NCI-H1092 treated with DMSO at 0.1 percent for 48 hours (cell line): ENCODE data around the gene KLHL17.
"Not testable (repeated sequence)": the region's sequence is repeated elsewhere in the genome, so short reads cannot be mapped to it uniquely, and the experiment has no call there.

ENCODE experiments used
- DNase-seq: peaks from one replicate; lab custom pipeline; 2025; lab: John Stamatoyannopoulos, UW

The KLHL17 gene

DNA sequence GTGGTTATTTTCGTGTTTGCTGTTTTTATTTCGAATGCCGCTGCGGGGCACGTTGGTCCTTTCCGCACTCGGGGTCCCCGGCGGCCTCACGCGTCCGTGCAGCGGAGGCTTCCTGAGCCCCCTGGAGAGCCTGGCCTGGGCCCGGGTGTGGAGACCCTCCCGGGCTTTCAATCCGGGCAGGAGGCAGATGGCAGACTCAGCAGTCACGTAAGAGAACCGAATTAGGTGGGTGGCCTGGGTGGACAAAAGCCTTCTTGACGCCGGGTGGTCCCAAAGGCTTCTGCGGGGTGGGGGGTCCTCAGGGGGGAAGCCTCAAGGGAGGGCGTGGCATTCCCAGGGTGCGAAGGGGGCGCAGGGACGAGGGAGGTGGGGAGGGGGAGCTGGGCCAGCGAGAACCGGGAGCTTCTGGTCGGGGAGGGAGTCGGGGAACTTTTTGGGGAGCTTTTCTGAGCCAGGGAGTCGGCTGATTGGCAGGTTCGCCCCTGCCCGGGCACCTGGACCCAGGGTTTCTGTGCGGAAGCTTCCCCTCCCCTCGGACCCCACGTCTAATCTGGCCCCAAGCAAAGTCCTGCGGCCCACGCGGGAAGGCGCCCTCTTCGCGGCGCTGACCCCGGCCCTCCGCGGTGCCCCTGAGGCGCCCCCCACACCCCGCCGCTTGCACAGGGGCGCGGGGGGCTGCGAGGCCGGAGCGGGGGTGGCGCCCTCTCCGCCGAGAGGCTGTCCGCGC, 40.8 kb downstream of the KLHL17 start:
- no peak for DNase-seq

DNA sequence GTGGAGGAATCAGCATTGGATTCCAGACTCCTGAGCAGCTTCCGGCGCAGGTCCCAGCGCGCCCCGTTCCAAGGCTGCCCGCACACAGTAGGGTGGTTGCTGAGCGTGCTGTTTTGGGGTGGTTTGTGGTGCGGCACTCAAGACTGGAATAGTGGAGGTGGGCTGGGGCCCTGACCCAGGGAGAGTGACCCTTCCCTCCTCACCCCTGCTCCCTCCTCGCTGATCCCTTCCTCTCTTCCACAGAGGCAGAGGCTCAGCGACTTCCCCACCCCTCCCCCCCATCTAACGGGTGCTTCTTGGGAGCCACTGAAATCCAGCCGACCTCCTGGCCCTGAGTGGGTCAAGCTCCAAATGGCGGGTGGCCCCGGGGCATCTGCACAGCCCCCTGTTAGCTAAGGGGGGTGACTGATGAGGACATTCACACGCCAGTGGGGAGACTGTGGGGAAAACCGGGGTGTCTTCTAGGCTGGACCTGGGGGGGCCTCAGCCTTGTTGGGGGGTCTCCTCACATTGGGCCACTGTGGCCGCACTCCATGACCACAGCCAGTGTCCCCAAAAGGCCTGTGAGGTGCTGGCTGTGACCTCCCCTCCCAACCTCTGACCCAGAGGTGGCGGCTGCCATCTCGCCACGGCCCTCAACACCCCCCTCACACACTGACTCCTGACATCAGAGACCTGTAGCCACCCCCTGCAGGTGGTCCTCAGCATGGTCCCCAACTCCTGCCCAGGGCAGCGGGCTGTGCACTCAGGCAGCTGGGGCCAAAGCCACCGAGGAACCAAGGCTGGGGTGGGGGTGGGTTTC, 43.4 kb downstream of the KLHL17 start:
- DNase-seq: no peak

DNA sequence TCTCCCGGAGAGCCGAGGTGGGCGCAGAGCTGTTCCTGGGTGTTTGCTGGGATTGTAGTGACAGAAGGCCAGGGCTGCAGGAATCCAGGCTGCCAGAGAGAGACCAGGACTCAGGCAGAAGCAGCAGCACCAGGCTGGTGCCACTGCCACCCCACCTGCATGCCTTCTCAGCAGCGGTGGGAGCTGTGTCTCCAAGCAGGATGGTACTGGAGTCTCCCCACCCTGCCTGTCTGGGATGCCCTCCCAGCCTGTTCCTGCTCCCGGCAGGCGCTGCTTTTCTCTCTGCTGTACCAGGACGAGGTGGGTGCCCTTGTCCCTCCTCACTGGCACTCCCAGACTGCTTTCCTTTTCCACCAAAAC, 44.0 kb downstream of the KLHL17 start:
- DNase-seq: no peak

DNA sequence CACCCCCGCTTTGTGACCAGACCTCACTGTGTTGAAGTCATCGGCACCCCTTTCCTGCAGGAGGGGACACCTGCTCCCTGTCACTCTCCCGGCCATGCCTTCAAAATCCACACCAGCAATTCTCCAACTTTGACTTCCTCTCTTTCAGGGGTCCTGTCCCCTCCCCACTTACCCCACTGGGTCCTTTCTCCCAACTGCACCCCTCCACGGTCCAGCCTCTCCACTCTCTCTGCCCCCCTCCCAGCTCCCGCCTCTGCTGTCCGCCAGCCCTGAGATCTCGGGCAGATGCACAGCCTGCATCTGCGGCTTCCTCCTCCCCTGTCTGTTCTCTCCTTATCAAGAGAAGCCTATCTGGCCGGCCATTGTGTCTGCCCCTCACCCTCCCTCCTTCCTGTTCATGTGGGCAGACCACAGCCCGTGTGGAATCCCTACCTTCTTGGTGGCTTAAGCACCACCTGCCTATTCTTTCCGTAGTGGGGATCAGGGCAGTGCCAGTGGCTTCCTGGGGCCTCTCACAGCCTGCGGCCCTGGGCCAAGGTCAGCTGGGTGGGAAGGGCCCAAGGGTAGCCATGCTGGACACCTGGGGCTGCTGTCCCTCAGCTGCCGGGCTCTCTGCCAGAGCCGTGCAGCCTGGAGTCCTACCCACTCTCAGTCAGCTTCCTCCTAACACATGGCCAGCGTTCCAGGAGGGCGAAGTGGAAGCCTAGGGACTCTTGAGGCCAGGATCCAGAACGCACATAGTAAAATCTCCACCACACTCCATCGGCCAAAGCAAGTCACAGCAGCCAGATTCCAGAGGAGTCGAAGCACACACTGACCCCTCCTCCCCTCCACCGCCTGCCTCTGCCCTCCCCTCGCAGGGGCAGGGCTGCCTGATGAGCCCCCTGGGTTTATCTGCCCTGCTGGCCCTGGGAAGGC, 44.7 kb downstream of the KLHL17 start:
- DNase-seq: no peak

DNA sequence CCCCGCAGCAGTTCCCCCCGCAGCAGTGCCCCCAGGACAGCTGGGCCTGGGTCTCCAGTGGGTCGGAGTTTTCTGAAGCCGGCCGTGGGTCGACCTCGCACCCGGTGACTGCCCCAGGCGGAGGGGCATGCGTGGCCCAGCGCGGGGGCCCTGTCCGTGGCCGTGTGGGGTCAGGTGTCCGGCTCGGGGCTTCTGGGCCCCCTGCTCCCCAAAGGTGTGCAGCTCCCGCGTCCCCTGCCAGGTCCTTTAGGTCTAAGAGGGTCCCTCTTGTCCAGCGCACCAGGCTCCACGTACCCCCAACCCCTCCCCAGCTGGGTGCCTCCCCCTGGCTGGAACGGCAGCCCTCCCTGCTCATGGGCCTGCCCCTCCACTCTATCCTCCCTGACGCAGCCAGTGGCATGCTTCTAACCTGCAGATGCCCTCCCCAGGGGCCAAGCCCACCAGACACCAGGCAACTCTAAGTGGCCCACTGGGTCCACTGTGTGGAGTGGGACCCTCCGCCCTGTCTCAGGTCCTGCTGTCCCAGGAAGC, 45.5 kb downstream of the KLHL17 start:
- no peak for DNase-seq

DNA sequence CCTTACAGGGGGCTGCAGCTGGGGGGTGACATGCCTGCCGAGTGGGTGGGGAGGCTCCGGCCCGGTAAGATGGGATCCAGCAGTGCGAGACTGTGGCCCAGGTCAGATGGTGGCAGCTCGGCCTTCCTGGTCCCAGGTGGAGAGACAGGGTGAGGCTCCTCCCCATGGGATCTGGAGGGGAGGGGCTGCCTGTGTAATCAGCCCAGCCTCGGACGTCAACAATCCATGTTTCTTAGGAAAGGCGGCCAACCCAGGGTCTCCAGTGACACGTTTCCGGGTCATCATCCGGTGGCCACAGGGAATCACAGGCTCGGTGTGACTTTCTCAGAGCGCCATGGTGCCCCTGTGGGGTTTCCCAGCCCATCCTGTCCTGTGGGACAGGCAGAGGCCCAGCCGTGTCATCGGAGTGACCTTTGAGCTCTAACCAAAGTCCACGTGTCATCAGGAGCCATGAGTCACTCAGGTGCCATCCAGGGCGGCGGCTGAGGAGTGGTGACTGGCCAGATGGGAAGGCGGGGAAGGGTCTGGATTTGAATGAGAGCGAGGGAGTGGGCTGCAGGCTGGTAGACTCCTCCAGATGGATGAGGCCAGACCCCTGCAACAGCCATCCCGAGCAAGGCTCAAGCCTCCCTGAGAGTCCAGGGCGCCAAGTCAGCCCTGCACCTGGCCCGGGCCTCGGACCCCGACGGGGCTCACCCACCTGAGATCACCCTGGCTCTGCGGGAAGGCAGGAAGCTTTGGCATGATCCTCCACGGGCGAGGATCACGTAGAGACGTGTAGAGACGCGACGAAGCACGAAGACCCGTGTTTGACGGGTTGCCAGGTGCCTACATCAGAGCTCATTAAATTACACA, 46.1 kb downstream of the KLHL17 start:
- DNase-seq: no peak

DNA sequence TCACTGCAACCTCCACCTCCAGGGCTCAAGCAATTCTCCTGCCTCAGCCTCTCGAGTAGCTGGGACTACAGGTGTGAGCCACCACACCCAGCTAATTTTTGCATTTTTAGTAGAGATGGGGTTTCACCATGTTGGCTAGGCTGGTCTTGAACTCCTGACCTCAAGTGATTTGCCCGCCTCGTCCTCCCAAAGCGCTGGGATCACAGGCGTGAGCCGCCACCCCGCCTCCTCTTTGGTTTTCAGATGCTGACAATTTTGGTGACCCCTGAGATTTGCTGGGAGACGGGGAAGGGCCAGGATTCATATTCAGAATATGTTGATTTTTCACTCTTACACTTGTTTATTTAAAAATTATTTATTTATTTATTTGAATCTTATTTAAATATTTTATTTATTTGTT, 49.7 kb downstream of the KLHL17 start:
- not testable (repeated sequence) for DNase-seq

DNA sequence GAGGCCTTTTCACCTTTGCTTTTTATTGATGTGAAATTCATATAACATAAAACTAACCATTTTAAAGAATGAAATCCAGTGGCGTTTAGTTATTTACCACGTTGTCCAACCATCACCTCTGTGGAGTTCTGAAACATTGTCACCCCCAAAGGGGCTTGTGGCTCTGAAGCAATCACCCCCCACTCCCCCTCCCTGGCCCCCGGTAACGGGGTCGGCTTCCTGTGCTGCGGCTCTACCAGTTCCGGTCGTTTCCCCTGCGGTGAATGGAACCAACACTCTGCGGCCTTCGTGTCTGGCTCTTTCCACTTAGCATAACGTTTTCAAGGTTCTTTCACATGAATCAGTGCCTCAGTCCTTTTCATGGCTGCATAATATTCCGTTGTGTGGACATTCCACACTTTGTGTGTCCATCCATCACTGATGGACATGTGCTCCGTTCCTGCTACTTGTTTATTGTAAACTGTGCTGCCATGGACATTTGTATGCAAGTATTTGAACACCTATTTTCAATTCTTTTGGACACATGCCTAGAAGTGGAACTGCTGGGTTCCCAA, 51.1 kb downstream of the KLHL17 start:
- DNase-seq: no peak

DNA sequence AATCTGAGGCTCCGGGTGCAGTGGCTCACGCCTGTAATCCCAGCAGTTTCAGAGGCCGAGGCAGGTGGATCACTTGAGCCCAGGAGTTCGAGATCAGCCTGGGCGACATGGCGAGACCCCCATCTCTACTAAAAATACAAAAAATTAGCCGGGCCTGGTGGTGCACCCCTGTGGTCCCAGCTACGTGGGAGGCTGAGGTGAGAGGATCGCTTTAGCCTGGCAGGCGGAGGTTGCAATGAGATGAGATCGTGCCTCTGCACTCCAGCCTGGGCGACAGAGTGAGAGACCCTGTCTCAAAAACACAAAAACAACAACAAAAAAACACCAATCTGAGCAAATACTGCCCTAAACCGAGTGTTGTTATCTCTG, 52.3 kb downstream of the KLHL17 start:
- not testable (repeated sequence) for DNase-seq

DNA sequence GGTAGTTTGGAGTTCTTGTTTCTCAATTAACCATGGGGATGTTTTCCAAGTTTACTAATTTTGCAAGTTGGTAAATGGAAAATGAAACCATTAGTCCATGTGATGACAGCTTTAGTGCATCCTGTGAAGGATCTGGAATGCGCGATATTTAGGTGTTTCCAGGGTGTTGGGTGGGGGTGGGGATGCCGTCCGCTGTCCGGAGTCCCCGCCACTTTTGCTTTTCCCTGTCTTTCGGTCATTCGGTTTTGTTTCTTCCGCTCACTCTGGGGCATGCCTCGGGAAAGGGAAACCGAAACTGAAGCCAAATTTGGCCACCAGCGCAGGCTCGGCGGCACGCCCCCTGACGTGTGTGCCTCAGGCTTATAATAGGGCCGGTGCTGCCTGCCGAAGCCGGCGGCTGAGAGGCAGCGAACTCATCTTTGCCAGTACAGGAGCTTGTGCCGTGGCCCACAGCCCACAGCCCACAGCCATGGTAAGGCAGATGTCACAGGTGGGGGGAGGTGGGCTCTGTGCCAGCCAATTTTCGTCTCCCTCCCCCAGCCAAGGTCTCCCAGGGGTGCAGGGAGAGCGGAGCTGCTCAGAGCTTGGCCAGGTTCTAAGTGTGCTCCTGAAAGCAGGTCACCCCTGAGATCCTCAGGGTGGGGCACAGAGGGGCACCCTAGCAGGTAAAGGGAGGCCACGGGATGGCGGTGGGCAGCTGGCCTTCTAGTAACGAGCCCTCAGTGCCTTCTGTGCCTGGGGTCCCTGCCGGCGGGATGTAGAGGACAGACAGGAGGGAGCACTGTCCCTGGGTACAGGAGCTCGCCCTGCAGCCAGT, 52.9 kb downstream of the KLHL17 start, which contains the start of gene ISG15:
Gene ISG15 (plus strand): TSS at position 393 of the 817 bp plus-strand sequence. CDS start 77 bp downstream, at position 470.
- peak; percentile 7 for DNase-seq

DNA sequence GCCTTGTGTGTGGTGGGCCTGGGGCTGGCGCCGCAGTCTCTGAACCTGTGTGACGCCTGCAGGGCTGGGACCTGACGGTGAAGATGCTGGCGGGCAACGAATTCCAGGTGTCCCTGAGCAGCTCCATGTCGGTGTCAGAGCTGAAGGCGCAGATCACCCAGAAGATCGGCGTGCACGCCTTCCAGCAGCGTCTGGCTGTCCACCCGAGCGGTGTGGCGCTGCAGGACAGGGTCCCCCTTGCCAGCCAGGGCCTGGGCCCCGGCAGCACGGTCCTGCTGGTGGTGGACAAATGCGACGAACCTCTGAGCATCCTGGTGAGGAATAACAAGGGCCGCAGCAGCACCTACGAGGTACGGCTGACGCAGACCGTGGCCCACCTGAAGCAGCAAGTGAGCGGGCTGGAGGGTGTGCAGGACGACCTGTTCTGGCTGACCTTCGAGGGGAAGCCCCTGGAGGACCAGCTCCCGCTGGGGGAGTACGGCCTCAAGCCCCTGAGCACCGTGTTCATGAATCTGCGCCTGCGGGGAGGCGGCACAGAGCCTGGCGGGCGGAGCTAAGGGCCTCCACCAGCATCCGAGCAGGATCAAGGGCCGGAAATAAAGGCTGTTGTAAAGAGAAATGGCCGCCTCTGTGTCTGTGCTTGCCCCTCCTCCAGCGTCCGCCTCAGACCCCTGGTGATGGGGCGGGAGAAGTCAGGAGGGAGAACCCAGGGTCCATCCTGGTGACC, 53.7 kb downstream of the KLHL17 start:
- no peak for DNase-seq

DNA sequence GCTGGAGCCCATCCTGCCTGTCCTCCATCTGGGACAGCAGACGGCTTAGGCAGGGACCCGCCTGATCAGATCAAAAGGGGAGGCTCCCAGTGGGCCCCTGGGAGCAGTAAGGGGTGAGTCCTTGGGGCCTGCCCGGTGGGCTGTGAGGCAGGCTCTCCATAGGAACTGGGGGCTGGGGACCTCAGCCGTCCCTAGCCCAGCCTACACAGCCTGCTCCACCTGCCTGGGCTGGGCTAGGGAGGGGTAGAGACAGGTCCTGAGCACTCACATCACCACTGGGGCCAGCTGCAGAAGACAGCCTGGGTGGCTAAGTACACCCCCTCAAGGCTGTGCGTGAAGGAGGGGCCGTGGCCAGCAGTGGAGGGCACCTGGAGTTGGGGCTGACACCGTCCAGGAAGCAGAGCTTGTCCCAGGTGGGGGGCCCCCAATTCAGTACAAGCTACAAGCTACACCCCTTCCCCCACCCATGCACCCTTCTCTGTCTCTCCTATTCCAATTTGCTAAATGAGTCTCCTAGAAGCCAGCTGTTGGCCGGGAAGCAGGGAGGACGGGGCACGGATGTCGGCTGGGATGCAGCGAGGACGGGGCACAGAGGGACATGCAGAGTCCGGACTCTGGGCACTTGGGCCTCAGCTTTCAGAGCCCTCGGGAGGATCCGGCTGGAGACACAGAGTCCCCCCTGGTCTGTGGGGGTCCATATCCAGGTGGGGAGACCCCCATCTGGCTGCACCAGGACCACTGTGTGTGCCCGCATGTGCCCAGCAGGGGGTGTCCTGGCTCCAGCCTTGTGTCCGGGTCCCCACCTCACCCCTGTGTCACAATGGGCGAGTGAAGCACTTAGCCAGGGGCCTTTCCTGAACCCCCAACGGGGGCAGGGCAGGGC, 54.7 kb downstream of the KLHL17 start:
- DNase-seq: no peak
